Activated naive CD4-positive, alpha-beta T cell treated with Interleukin-2 at 50 U/mL for 16 hours (primary cell): ENCODE measurements around the gene P2RX1.

ENCODE experiments used
- DNase-seq: peaks from one replicate; pipeline ENCODE4 v3.0.0-alpha.2; 2020

The P2RX1 gene

GRCh38 chr17:3923466-3924190, 7.4 kb upstream of the P2RX1 start:
- DNase-seq = no peak

GRCh38 chr17:3922765-3923164, 6.5 kb upstream of the P2RX1 start:
- no peak for DNase-seq

GRCh38 chr17:3921502-3922319, 5.4 kb upstream of the P2RX1 start:
- DNase-seq = no peak

GRCh38 chr17:3921006-3921405, 4.7 kb upstream of the P2RX1 start:
- no peak for DNase-seq

GRCh38 chr17:3919123-3919624, 2.9 kb upstream of the P2RX1 start:
- no peak for DNase-seq

DNA sequence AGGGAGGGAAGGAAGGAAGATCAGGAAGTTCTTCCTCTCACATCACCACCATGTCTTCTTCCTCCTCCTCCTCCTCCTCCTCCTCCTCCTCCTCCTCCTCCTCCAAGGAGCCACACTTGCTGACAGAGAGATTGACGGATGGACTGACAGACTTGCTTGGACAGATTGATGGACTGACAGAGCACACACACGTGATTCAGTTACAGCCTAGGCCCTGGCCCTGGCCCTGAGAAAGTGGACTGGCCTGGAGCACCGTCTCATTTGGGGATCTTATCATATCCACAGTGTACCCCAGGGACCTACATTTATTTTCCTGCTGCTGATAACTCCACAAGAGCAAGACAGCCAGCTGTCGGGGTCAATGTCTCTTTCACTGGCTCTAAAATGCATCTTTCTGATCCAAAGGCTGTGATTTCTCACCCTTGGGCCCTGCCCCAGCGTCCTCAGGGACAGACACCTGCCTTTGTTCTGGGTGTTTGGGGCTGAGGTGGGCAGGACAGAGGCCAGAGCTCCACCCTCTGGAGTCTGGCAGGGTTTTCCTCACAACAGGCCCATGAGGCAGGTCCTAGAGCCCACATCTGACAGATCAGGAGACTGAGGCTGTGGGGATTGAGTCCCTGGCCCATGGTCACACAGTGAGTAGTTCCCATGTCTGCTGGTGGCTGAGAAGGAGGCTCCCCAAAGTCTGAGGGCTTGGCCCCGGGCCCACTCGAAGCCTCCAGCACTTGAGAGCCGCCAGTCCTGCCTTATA, 2.3 kb upstream of the P2RX1 start:
- no peak for DNase-seq

- no peak for DNase-seq
Observed at GRCh38 chr17:3917391-3917931, 1.2 kb upstream of the P2RX1 start.

GRCh38 chr17:3916825-3917224, 560 bp upstream of the P2RX1 start:
- no peak for DNase-seq

DNA sequence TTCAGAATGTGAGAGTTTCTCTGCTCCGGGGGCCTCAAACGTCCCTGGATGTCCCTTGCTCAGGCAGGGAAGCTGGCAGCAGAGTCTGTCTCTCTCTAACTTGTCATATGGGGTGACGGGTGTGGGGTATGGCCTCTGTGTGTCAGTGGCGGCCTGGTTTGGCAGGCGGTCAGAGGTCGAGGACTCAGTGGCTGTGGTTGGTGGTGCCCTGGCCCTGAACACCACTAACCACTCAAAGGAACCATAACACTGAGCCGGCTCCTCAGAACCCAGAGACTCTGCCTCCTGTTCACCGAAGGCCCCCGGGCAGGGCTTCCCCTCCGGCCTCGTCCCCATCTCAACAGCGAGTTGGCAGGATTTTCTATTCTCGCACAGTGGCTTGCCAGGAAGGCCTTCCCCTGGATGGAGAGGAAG, 677 bp downstream of the P2RX1 start:
- DNase-seq = no peak

GRCh38 chr17:3914312-3914670, 2.0 kb downstream of the P2RX1 start:
- DNase-seq = no peak

DNA sequence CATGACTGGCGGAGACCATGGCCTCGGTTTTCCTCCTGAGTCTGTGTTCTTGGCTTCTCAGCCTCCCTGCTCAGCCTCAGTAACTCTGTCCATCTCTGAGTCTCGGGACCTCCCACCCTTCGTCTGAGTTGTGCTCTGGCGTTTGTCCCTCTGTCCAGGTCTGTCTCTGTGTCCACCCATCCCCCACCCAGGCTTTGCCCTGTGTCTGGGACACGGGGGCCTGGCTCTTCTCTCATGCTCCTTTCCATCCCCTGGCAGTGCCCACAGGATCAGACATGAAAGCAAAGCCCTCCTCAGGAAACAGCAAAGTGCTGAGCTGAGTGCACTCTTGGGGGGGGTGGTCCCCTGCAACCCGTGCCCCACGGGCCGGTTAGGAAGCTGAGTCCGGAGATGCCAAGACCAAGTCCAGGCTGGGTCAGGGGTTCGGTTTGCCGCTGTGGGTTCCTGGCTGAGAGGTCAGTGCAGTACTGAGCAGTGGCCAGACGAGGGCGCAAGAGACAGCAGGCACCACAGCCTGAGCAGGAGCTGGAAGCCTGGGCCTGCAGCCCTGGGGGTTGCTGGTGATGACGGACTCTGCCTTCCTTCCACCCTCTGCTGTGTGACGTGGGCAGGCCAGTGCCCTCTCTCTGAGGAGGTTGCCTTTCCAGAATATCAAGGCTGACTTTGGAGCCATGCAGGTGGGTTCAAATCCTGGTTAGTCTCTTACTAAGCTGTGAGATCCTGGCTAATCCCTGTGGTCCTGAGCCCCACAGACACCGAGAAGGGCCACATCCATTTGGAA, 2.5 kb downstream of the P2RX1 start:
- DNase-seq = peak; percentile 81

DNA sequence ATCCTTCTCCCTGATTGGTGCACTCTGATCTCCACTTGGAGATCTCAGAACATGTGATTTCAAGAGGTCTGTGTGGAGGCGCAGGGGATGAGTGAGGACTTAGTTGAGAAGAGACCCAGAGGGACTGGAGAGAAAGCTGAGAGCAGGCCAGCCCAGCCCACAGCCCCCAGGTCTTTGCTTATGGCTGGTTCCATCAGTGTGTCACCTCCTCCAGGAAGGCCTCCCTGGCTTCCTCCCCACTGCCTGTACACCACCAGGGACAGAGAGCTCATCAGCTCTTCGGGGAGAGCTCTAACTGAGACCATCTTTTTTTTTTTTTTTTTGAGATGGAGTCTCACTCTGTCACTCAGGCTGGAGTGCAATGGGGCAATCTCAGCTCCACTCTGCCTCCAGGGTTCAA, 3.4 kb downstream of the P2RX1 start:
- DNase-seq = no peak

DNA sequence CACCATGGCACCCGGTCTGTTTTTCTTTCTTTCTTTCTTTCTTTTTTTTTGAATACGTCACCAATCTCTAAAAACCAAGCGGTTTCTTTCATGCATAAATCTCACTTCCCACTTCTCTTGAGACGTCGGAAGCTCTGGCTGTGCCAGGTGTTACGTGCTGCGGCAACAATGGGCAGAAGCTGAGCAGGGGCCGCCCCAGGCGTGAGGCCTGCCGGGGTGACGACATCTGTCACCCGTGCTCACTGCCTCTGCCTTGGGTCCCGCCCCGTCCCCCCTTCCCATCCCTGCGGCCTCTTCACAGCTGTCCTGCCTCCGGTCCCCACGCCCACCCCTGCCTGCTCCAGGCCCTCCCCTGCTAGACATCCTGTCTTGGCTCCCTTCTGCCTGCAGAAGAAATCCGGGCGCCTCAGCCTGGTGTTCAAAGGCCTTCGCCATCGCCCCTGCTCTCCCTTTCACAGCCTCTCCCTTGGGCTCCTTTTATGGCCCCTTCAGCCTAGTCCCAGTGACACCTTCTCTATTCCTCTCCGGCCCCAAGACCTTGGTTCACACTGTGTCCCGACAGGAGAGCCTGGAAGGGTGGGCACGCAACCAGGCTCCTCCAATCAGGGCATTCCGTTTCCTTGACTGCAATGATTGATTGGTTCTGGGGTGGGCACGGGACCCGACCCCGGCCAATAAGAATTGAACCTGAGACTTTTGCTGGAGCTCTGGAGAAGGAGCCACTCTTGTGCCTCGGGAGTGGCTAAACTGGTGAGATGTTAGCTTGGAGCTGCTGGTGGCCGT, 4.8 kb downstream of the P2RX1 start:
- DNase-seq = peak; percentile 63

DNA sequence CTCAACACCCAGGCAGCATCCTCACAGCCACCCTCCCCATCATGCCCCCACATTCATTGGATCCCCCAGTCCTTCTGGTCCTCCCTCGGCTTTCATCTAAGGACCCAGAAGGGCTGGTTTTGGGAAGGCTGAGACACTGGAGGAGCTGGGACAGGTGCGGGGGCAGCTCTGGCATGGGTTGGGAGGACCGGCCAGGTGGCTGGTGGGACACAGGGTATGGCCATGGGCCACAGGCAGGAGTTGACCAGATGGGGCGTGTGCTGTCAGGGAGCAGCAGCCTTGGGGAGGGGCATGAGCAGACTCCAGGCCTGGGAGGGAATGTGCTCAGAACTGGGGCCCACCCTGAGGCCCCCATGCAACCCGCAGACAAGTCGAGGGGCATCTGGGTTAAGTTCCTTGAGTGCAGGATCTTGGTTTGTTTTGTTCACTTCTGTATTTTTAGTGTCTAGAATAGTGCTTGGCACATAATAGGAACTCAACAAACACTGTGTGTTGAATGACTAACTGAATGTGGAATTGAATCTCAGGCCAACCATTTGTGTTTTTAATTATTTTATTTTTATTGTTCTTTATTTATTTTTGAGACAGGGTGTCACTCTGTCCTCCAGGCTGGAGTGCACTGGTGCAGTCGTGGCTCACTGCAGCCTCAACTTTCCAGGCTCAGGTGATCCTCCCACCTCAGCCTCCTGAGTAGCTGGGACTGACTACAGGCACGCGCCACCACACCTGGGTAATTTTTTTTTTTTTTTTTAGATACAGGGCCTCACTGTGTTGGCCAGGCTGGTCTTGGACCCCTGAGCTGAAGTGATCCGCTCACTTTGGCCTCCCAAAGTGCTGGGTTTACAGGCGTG, 5.6 kb downstream of the P2RX1 start:
- no peak for DNase-seq

DNA sequence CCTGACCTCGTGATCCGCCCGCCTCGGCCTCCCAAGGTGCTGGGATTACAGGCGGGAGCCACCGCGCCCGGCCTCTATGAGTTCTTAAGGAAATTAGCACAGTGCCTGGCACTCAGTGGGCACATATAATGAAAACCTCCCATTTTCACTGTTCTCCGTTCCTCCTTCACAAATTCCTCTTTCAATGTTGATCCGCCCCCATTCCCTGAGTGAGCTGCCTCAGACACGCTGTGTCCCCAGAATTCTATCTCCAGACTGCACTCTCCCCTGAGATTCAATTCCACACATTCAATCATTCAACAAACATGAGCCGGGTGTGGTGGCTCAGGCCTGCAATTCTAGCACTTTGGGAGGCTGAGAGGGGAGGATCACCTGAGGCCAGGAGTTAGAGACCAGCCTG, 7.0 kb downstream of the P2RX1 start:
- DNase-seq = no peak

DNA sequence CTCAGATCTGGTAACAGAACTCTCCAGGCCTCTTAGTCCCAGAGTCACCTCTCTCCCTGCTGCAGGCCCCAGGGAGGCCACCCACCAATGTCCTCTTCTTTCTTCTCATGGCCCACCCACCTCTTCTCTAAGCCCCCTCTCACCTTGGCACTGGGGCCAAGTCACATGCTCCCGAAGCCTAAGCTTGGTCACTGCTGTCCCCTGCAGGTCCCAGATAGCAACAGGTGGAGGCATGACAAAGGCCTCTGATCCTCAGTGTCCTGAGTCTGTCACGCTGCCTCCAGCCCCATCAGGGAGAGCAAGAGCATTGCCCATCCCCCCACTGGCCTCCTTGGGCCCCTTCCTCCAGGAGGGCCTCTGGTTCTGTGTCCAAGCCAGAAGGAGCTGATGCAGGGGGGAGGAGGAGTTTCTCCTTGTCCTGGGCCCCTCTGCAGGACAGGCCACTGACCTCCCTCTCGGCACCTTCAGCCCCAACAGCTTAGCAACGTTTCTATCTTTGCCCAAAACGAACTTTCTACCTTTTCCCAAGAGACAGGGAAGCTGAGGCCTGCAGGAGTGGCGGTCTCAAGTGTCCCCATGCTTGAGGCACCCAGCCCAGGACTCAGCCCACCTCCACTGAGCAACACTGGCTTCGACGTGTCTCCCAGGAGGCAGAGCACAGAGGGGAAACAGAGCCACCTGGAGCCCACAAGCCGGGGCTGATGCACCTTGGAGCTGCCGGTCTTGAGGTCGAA, 8.6 kb downstream of the P2RX1 start:
- no peak for DNase-seq

- DNase-seq = no peak
Observed at GRCh38 chr17:3906881-3907280, 9.4 kb downstream of the P2RX1 start.

DNA sequence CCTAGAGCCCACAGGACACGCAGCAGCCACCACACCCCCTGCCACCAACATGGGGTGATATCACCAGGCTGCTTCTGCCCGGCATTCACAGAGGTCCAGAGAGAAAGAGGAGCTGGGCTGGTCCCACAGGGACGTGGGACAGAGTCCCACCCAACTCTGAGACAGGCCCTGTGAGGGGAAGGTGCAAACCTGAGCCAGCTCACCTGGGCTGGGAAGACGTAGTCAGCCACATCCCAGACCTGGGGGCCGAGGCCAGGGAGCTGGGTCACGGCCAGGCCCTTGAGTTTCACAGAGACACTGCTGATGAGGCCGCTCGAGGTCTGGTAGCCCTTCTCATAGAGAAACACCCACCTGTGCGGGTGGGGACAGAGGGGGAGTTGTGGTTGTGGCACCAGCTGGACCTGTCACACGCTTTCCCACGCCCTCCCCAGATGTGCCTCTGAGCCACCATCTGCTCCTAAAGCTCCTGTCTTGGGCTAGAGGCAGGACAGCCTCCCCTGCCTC, 11.2 kb downstream of the P2RX1 start:
- DNase-seq = no peak

DNA sequence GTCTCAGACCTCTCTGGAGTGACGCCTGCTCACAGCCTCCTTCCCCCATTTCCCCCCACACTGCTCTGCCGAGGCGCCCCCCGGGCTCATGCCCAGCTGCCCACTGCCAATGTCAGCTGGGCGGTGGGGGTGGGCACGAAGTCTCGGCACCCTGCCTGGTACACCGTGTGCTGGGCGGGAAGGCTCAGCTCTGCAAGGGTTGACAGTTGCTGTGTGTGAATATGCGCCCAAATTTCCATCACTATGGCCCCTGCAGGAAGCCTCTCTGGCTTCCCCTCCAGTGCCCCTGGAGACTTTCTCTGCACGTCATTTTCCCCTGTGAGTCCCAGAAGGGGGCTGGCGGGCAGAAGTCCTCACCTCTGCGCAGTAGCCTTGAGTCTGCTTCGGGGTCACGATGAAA, 11.8 kb downstream of the P2RX1 start:
- no peak for DNase-seq

GRCh38 chr17:3903881-3904290, 12.4 kb downstream of the P2RX1 start:
- DNase-seq = no peak
